CD4-positive, alpha-beta T cell treated with Interleukin-15 for 1 hour (primary cell): ENCODE measurements around the gene GALNTL6.
"Not testable (repeated sequence)": the region's sequence is repeated elsewhere in the genome, so short reads cannot be mapped to it uniquely, and the experiment has no call there.

ENCODE experiments used
- DNase-seq: peaks from one replicate; pipeline ENCODE4 v3.0.0-alpha.2; 2020

The GALNTL6 gene

GRCh38 chr4:172830295-172830764 is 1017.1 kb downstream of the GALNTL6 start:
- no peak for DNase-seq

DNA sequence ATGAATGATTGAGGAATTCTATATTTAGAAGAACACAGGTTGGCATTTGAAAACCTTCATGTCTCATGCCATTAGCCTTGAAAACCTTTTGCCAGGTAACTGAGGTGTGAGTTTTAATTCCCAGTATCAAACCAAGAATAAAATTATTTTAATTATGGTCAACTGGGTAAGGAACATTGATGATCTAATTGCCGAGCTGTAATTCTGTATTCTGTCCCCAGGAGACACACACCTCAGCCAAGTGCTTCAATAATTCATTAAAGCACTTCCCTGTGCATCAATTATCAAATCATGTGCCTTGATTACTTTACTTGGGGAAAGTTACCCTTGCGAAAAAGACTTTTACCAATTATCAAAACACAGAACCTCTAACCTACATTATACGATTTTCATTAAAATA is 1023.5 kb downstream of the GALNTL6 start:
- no peak for DNase-seq

DNA sequence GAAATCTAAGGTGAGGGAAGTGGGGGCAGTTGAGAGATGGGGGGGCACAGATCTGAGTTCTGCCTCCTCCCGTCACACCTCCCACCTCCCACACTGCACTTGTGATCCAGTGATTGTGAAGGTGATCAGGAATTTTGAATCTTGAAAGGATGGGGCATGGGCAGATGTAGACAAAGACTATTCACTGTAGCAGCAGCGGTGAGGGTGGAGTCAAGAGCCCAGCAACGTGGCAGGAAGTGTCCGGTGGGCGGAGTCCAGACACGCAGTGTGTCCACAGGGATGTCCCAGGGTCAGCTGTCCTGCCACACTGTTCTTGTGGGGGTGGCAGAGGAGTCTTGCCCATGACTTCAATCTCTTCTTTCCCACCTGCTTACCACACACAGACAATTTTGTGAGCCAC is 1024.9 kb downstream of the GALNTL6 start:
- DNase-seq: no peak

DNA sequence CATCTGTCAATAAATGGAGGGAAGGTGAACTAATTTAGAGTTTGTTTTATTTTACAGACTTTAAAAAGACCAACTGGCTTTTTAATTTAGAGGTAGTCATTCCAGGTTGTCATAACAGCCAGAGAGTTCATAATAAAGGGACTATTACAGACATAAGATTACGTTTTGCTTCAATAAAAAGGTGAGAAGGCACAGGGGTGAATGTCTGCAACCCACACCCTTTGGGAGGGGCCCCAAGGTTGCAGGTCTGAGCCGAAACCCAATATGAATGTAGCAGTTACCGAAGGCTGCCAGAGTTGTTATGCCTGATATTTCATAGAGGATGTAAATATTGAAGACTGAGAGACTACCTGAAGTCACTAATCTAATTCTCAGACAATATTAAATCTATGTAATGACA is 1025.7 kb downstream of the GALNTL6 start:
- no peak for DNase-seq

DNA sequence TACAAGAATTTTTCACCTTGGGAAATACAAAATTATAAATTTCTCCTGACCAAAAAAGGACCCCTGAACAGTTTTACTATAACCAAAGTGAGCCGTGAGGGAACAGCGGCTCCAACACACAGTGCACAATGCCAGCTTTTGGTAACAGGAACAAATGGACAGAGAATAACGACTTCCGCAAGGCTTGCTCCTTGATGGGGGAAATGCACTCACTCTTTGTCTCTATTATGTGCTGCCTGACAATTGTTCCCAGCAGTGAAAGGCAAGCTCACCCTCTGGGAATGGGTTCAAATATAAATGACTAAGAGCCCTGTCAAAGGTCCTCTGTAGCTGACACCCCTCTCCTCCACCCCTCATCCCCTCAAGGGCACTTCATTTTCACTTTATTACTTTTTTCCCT is 1029.6 kb downstream of the GALNTL6 start:
- DNase-seq: no peak

DNA sequence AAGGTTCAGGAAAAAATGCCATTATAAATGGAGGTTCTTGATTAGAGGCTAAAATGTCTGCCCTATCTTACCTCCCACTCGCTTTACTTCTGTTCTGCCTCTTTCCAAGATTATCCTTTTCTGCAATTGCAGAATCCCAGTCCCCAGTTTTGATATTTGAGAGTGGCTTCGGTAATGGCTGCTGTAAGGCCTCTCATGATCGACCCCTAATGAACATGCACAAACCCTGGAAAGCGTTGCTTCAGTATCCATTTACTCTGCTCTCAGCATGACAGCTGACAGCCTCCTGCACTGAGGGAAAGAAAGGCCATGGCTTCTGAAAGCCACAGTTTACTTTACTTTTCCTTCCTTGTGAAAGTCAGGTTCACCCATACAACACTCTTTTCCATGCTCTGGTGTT is 1030.0 kb downstream of the GALNTL6 start:
- DNase-seq: no peak

DNA sequence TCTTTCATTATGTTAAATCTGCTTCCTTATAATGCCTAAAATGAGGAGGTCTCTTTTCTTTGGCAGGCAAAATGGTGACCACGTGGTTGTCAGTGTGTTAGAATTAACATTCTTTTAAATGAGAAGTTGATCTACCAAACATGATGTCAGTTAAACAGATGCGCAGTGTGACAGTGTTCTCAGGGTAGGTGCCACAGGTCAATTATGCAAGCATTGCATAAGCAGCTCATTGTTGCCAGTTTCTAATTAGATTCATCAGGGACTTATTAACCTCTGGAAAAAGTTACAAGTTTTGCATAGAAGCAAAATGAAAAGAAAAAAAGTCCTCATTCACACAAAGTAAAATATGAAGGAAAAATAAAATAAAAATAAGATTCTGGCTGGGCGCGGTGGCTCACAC is 1031.4 kb downstream of the GALNTL6 start:
- no peak for DNase-seq

- DNase-seq: no peak
Measured at GRCh38 chr4:172845281-172845680, 1032.1 kb downstream of the GALNTL6 start.

- DNase-seq: no peak
Measured at GRCh38 chr4:172850838-172851237, 1037.6 kb downstream of the GALNTL6 start.

DNA sequence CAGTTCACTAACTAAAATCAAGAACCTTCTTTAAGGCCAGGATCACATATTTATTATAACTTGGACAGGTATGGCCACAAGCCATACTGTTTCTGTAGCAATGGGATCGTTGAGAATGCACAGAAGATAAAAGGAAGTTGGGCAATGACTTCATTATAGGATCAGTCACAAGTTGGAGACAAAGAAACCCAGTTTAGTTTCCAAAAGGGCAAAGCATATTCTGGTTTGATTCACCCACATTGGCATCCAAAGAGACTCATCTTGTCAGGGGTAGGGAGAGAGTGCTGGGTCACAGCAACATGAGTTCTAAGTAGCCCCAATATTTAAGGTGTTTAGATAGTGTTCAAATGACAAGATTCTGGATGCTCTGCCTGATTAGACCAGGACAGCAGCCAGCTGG is 1038.3 kb downstream of the GALNTL6 start:
- no peak for DNase-seq

GRCh38 chr4:172857026-172857425 is 1043.8 kb downstream of the GALNTL6 start:
- no peak for DNase-seq

DNA sequence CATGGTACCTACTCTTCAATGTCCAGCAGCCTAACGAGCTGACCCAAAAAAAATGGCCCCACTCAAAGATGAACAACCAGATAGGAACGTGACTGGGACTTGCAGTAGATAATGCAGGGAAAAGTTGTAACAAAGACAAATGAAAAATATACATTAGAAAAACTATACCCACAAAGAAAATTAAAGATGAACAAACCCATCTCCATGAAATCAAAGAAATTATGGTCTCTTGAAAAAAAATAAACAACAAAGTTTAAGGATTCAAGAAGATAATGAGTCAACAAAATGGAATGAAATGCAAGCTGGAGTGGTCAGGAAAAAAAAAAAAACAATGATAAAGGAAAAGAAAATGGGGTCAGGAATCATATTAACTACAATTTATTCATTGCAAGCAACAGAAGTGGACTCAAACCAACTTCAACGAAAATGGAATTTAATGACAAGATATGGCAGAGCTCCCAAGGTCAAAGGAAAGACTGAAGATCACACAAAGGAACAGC is 1045.6 kb downstream of the GALNTL6 start:
- DNase-seq: no peak

GRCh38 chr4:172865103-172865502 is 1051.9 kb downstream of the GALNTL6 start:
- DNase-seq: no peak

- DNase-seq: no peak
Measured at GRCh38 chr4:172865531-172866127, 1052.4 kb downstream of the GALNTL6 start.

DNA sequence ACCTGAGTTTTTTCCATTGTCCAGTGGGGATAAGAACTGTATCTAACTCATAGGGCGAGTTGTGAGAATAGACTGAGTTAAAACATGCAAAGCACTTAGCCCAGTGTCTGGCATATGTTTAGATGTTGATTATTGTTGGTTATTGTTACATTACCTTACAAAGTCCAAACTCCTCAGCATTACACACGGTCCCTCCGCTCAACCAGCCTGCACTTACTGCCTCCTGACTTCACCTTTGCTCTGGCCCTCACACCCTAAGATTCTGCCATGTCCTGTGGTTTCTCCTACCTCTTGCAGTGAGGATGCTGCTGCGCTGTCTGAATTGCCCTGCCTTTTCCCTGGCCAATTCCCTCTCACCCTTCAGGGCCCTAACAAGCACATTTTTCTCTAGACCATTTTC is 1053.2 kb downstream of the GALNTL6 start:
- no peak for DNase-seq

- DNase-seq: no peak
Measured at GRCh38 chr4:172867835-172868234, 1054.6 kb downstream of the GALNTL6 start.

DNA sequence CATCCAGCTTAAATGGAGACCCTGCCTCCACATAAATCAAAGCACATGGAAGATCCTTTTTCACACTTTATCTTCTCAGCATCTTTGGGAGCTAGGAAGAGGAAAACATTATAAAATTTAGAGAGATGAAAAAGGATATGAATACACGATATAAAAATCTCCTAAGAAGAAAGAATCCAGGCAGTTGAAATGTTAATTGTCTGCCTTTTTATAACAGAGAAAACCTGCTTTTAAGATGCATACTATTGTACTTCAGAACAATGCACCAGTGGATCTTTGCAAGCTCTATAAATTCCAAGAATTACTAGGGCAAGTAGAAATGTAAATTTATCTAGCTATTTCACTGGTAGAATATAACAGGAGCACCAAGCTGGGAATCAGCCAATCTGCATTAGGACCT is 1055.1 kb downstream of the GALNTL6 start:
- DNase-seq: no peak

DNA sequence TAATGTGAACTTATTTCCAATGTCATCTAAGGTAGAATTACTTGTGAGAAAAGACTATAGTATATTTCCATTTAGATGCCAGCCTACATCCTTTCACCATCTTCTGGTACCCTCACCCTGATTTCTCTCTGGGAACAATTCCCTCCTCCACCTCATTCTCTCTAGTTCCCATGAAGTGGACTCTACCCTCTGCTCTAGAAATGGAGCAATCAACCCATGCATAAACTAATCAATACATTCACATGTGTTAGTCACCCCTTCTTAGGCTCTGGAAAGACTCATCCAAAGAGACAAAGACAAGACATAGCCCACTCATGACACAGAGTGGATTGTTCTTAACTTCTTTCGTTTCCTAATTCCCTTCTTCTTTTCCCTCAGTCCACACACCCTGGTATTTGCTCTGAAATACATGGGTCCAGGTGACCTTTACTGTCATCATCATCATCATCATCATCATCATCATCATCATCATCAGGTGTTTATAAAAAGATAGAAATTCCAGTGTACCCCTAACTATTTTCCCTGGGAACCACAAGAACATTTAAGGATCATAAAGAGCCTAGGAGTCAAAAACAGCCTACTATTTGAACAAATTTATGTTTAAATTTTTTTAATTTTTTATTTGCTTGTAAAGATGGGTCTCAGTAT is 1056.5 kb downstream of the GALNTL6 start:
- DNase-seq: no peak

GRCh38 chr4:172871381-172871780 is 1058.2 kb downstream of the GALNTL6 start:
- no peak for DNase-seq

DNA sequence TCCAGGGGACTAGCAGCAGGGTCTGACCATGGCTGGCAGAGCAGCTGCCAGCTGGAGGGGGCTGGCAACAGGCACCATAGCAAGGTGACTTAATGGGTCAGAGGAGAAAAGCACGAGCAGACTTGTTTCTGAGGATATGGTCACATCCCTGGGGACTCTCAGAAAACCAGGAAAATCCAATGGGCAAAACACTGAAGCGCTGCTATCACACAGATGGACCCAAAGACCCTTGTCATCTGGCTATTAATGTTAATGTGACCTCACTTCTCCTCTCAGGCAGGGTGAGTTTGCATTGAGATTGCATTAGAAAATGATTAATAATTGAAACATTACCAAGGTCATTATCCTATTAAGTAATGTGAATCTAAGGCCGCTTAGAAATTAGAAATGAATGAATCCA is 1061.7 kb downstream of the GALNTL6 start:
- DNase-seq: no peak

DNA sequence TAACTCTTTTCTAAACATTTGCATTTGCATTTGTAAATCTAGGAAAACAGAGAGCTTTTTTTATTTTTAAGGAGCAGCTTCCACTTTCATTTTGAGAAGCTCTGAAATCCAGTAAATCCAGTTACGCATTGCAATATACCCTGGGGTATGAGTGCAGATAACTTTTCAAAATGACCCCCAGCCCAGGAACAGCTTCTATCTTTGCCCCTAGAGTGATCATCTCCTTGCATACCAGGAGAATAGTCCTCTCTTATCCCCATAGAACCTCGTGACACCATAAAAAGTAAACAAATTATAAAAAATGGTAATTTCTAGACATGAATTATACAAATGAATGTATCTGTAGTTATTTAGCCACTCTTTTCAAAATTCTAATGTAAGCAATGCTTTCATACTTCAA is 1063.2 kb downstream of the GALNTL6 start:
- no peak for DNase-seq

- no peak for DNase-seq
Measured at GRCh38 chr4:172881645-172882044, 1068.4 kb downstream of the GALNTL6 start.

DNA sequence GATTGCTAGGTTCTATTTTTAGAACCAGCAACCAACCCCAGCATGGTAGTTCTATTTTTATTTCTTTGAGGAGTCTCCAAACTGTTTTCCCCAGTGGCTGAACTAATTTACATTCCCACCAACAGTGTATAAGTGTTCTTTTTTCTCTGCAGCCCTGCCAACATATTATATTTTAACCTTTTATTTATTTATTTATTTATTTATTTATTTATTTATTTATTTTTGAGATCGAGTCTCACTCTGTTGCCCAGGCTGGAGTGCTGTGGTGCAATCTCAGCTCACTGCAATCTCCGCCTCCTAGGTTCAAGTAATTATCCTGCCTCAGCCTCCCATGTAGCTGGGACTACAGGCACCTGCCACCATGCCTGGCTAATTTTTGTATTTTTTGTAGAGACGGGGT is 1074.2 kb downstream of the GALNTL6 start:
- DNase-seq: not testable (repeated sequence)

DNA sequence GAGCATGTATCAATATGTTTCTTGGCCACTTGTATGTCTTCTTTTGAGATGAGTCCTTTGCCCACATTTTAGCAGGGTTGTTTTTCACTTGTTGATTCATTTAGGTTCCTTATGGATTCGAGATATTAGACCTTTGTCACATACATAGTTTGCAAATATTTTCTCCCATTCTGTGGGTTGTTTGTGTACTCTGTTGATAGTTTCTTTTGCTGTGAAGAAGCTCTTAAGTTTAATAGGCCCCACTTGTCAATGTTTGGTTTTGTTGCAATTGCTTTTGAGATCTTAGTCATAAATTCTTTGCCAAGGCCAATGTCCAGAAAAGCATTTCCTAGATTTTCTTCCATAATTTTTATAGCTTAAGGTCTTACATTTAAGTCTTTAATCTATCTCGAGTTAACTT is 1074.8 kb downstream of the GALNTL6 start:
- no peak for DNase-seq

DNA sequence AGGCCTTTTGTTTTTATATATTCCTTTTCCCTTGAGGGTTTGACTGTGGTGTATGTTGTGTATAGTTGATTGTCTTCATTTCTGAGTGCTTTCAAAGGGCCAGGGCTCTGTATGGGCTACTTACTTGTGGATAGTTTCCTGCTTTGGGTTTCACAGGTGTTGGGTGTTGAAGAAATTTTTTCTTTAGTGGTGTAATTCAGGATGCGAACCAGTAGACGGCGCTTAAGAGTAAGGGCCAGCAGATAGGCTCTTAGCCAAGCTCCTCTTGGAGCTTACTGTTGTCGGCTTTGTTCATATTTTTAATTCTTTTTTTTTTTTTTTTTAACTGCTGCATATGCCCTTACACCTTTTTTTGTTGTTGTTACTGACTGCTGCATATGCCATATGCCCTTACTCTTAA is 1079.1 kb downstream of the GALNTL6 start:
- no peak for DNase-seq
